Kidney glomerular epithelial cell (primary cell): ENCODE results near the gene SMAP2.
"Not testable (repeated sequence)": the region's sequence is repeated elsewhere in the genome, so short reads cannot be mapped to it uniquely, and the experiment has no call there.

Source experiments
- DNase-seq: peaks from one replicate; lab custom pipeline; 2025; lab: John Stamatoyannopoulos, UW

SMAP2 gene

GRCh38 chr1:40372658-40373322 lies 737 bp upstream of the SMAP2 start:
- no peak for DNase-seq

DNA sequence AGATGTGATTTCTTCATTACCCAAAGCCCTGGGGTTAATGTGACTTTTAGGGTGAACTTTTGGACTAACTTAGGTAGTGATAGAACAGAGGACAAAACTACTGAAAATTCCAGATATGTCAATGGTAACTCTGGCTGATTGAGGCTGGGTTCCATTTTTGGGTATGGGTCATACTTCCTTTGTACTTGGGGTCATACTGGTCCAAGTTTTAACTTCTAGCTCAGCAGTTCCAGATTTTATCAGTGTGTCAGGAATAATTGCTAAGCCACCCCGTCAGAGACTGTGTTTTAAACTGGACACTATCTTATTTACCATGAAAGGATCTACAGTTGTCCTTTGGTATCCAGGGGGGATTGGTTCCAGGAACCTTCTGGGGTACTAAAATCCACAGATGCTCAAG lies 4.0 kb downstream of the SMAP2 start:
- DNase-seq: no peak

DNA sequence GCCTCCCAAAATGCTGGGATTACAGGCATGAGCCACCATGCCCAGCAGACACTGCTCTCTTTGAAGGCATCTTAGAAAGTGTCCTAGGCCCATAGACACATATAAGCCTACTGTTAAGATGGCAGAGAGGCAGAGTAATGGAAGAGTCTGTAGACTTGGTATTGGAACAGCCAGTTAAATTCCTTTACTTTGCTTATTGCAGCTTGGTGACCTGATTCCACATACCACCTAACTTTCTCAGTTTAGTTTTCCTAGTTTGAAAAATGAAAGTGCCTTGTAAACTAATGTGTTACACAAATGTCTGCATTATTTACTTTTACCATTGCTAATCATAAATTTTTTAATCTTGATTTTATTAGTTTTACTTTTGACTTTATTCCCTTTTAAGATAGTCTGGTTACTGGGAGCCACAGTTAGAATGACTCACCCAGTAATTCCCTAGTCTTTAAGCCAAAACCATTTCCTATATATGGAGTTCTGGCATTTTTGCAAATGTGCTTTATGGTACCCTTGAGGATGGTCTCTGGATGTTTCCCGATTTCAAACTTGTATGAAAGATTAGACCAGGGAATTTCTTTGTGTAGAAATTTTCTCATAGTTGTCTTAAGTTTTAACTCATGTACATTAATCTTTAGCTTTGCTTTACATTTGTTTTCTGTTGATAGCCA lies 6.4 kb downstream of the SMAP2 start:
- no peak for DNase-seq

- no peak for DNase-seq
These were observed 7.3 kb downstream of the SMAP2 start for GRCh38 chr1:40380817-40381216.

- no peak for DNase-seq
These were observed 8.0 kb downstream of the SMAP2 start for GRCh38 chr1:40381268-40382107.

GRCh38 chr1:40382108-40382460 lies 8.6 kb downstream of the SMAP2 start:
- no peak for DNase-seq

DNA sequence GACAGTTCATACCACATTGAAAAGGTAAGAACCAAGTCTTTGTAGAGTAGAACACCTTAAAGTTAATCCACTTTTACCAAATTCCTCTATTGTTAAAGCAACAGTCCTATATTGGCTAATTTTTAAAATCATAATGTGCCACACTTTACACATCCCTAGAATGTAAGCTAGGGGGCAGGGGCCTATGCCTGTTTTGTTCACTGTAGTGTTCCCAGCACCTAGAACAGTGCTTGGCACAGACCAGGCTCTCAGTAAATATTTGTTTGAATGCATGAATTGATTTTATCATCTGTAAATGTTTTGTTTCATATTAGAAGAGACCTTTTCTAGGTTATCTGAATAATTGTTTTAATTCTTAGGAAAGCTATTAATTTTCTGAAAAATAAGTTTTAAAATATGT lies 9.1 kb downstream of the SMAP2 start:
- no peak for DNase-seq

DNA sequence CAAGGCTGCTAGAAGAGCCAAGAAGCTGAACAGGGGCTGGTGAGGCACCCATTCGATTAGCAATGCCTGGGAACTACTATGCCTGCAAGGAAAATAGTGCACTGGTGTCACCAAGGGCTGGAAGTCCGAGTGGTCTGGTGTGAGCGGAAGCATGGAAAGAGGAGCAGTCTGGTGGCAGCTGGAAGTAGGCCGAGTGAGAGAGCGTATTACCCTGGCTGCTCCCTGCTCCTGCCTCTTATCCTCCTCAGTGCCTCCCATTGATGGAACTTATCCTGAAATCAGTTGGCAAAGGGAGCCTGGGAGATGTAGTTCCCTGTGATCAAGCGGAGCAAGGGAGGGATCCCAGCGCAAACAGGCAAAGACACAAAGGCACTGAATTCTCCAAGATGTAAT lies 9.6 kb downstream of the SMAP2 start:
- no peak for DNase-seq

- DNase-seq: no peak
These were observed 10.2 kb downstream of the SMAP2 start for GRCh38 chr1:40383488-40384412.

- DNase-seq: no peak
These were observed 10.9 kb downstream of the SMAP2 start for GRCh38 chr1:40384413-40384762.

- no peak for DNase-seq
These were observed 11.4 kb downstream of the SMAP2 start for GRCh38 chr1:40384887-40385286.

DNA sequence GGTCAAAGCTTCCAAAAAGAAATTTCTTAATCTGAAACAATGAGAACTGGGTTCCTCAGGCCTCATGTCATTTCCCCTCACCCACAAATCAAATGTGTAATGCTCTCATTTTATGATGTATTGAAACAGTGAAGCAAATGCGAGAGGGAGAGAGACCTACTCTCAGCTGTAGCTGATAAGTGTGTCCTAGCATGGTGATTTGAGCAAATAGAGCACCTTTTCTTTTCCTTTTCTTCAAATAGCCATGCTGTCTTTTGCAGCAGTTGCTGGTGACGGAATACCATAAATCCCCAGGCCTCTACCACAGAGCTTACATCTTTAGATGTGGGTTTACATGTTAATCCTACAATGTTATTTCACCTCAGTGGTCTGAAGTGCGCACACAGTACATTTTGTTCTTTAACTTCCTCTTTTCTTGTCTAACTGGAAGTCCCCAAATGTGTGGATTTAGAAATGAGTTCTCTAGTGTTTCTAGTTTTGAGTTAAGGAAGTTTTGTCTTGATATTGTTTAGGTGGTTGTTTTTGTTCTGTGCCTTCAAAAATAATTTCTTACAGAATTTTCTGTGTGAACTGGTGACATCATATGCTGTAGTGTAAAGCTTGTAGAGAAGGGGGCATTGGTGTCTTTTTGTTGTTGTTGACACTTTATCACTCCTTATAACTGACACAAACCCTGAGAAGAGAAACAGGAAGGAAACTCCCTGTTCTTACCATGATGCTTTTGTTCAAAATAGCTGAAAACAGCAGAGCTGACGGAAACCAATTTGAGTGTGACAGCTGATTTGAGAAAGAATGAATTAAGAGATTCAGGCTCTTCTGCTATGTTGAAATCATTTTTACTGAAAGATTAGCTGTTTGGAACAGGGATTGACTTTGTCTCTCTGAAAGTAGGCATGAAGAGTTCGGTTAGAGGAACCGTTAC lies 12.2 kb downstream of the SMAP2 start:
- no peak for DNase-seq

- DNase-seq: no peak
These were observed 12.8 kb downstream of the SMAP2 start for GRCh38 chr1:40386359-40386723.

DNA sequence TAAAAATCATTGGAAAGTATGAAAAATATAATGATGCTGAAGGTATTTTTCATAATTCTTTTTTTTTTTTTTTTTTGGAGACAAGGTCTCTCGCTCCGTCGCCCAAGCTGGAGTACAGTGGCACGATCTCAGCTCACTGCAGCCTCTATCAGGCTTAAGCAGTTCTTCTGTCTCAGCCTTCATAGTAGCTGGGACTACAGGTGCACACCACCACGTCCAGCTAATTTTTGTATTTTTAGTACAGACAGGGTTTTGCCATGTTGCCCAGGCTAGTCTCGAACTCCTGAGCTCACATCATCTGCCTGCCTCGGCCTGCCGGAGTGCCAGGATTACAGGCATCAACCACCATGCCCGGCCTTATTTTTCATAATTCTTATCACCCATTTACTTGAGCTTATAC lies 13.3 kb downstream of the SMAP2 start:
- no peak for DNase-seq

- not testable (repeated sequence) for DNase-seq
These were observed 14.1 kb downstream of the SMAP2 start for GRCh38 chr1:40387381-40388306.

DNA sequence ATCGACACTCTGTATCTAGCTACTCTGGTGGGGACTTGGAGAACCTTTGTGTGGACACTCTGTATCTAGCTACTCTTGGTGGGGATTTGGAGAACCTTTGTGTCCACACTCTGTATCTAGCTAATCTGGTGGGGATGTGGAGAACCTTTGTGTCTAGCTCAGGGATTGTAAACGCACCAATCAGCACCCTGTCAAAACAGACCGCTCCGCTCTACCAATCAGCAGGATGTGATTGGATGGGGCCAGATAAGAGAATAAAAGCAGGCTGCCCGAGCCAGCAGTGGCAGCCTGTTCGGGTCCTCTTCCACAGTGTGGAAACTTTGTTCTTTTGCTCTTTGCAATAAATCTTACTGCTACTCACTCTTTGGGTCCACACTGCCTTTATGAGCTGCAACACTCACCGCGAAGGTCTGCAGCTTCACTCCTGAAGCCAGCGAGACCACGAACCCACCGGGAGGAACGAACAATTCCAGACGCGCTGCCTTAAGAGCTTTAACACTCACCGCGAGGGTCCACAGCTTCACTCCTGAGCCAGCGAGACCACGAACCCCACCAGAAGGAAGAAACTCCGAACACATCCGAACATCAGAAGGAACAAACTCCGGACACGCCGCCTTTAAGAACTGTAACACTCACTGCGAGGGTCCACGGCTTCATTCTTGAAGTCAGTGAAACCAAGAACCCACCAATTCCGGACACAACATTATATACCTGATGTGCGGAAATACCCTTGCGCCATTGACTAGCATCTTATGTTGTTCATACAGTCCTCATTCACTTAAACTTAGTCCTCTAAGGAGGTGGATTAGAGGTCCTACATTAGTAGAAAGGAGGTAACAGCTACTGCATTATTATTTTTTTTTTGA lies 15.2 kb downstream of the SMAP2 start:
- DNase-seq: not testable (repeated sequence)

DNA sequence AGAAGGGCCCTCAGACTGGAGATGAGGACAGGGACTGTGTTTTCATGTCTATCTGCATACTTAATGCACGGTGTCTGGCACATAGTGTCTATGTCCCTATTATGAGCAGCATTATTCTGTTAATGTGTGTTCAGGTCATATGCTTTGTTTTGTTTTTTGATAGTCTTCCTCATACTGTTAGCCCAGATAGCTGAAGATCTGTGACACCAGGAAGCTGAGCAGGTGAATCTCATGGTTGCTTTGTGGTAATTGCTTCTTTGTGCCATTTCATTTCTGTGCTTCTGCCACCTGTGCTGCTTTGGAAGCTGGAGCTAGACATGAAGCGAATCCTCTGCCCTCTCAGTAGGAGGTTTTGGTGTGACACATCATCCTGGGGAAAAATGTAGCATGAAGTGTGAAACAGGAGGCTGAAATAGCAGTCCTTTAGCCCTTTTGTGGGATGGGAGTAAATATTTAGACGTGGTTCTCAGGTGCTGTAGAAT lies 15.8 kb downstream of the SMAP2 start:
- DNase-seq: no peak

- no peak for DNase-seq
These were observed 16.5 kb downstream of the SMAP2 start for GRCh38 chr1:40389871-40390560.
